ENCODE measurements around the gene FHL2. TPM values are rescaled to one million over a fixed set of nuclear protein-coding genes. Genes with fewer than 3 reads are reported as not detected.

Gene FHL2
- total and polyA plus RNA-seq, 9 of the 15 experiments (the other 6 are each of a cell fraction or from before 2014, with no cell fraction given): 7.5 to 33.1 (median 23.9) TPM

DNA sequence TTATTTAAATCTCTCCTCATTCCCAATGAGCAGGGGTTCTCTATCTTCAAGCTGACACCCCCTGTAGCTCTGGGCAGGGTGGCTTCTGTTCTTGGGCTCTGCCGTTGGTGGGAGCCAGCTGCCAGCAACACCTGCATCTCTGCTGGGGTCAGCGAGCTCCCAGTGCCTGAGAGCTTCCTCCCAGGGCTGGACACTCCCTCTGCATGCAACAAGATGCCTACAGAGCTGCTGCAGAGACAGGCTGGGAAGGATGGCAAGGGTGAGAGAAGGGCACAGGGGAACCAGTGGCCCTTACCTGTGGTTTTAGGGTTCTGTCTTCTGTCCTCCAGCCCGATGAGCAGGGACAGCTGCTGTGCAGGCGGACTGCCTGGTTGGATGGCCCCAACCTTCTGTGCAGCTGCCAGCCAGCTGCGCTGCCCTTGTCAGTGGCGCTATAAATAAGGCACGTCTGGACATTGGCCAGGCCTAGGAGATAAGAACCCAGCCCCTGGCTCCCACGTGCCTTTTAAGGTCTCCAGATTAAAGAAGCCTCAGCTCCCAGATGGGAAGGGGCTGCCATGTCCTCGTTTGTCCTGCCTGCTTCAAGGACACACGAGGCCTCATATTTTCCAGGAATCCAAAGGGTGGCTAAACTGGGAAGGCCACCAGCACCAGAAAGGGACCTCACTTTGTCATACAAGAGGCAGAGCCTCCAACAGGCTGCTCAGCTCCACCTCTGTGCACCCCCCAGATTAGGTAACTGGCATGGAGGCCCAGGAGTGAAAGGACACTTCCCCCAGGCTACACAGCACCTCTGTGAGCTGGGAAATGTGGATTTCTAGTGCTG lies 39.5 kb upstream of the FHL2 start (continued):
- TF ChIP-seq, protein P1, sequence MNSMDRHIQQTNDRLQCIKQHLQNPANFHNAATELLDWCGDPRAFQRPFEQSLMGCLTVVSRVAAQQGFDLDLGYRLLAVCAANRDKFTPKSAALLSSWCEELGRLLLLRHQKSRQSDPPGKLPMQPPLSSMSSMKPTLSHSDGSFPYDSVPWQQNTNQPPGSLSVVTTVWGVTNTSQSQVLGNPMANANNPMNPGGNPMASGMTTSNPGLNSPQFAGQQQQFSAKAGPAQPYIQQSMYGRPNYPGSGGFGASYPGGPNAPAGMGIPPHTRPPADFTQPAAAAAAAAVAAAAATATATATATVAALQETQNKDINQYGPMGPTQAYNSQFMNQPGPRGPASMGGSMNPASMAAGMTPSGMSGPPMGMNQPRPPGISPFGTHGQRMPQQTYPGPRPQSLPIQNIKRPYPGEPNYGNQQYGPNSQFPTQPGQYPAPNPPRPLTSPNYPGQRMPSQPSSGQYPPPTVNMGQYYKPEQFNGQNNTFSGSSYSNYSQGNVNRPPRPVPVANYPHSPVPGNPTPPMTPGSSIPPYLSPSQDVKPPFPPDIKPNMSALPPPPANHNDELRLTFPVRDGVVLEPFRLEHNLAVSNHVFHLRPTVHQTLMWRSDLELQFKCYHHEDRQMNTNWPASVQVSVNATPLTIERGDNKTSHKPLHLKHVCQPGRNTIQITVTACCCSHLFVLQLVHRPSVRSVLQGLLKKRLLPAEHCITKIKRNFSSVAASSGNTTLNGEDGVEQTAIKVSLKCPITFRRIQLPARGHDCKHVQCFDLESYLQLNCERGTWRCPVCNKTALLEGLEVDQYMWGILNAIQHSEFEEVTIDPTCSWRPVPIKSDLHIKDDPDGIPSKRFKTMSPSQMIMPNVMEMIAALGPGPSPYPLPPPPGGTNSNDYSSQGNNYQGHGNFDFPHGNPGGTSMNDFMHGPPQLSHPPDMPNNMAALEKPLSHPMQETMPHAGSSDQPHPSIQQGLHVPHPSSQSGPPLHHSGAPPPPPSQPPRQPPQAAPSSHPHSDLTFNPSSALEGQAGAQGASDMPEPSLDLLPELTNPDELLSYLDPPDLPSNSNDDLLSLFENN (IDR thresholded peaks at IDR 0.05; ENCODE audit: low read depth in 2 of 2, low read length in 2 of 2): no peak
- TF ChIP-seq, protein P2, sequence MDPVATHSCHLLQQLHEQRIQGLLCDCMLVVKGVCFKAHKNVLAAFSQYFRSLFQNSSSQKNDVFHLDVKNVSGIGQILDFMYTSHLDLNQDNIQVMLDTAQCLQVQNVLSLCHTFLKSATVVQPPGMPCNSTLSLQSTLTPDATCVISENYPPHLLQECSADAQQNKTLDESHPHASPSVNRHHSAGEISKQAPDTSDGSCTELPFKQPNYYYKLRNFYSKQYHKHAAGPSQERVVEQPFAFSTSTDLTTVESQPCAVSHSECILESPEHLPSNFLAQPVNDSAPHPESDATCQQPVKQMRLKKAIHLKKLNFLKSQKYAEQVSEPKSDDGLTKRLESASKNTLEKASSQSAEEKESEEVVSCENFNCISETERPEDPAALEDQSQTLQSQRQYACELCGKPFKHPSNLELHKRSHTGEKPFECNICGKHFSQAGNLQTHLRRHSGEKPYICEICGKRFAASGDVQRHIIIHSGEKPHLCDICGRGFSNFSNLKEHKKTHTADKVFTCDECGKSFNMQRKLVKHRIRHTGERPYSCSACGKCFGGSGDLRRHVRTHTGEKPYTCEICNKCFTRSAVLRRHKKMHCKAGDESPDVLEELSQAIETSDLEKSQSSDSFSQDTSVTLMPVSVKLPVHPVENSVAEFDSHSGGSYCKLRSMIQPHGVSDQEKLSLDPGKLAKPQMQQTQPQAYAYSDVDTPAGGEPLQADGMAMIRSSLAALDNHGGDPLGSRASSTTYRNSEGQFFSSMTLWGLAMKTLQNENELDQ (CRISPR knock-in tag; IDR thresholded peaks at IDR 0.05; ENCODE audit: borderline replicate concordance): no peak
- TF ChIP-seq CREBBP (IDR thresholded peaks at IDR 0.05; ENCODE audit: low read depth, low read length) (no peak), KHSRP (IDR thresholded peaks at IDR 0.05) (no peak), RBM17 (IDR thresholded peaks at IDR 0.05; ENCODE audit: borderline replicate concordance, low read depth, low read length) (no peak), ARID2 (IDR thresholded peaks at IDR 0.05) (no peak), HNRNPH1 (optimal IDR thresholded peaks at IDR 0.05; ENCODE audit: low read depth, low read length) (no peak), CXXC5 (CRISPR knock-in tag; IDR thresholded peaks at IDR 0.05) (peak; percentile 34), NFATC3 (IDR thresholded peaks at IDR 0.05) (no peak), SUPT5H (IDR thresholded peaks at IDR 0.05) (no peak), HIVEP1 (CRISPR knock-in tag; IDR thresholded peaks at IDR 0.05) (no peak; the same call in 1 of the 2 replicates), ZNF263 (CRISPR knock-in tag; IDR thresholded peaks at IDR 0.05; ENCODE audit: borderline replicate concordance) (no peak), ZBTB12 (CRISPR knock-in tag; IDR thresholded peaks at IDR 0.05) (no peak), ATF6 (CRISPR knock-in tag; IDR thresholded peaks at IDR 0.05) (no peak)
- TF ChIP-seq, protein P3, sequence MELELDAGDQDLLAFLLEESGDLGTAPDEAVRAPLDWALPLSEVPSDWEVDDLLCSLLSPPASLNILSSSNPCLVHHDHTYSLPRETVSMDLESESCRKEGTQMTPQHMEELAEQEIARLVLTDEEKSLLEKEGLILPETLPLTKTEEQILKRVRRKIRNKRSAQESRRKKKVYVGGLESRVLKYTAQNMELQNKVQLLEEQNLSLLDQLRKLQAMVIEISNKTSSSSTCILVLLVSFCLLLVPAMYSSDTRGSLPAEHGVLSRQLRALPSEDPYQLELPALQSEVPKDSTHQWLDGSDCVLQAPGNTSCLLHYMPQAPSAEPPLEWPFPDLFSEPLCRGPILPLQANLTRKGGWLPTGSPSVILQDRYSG (tag; conservative IDR thresholded peaks at IDR 0.05; ENCODE audit: low read depth): no peak
